HG02852 (cell line): Measurements from ENCODE around the gene PXN.
"Not testable (repeated sequence)": the region's sequence is repeated elsewhere in the genome, so short reads cannot be mapped to it uniquely, and the experiment has no call there.

Experiments
- ATAC-seq: cut with Tn5 transposase; IDR thresholded peaks from one replicate; pipeline ENCODE4 v1.9.1; 2021; ENCODE audit warnings: mild to moderate bottlenecking, moderate library complexity; ENCODE audit not compliant: unreplicated experiment

PXN gene

DNA sequence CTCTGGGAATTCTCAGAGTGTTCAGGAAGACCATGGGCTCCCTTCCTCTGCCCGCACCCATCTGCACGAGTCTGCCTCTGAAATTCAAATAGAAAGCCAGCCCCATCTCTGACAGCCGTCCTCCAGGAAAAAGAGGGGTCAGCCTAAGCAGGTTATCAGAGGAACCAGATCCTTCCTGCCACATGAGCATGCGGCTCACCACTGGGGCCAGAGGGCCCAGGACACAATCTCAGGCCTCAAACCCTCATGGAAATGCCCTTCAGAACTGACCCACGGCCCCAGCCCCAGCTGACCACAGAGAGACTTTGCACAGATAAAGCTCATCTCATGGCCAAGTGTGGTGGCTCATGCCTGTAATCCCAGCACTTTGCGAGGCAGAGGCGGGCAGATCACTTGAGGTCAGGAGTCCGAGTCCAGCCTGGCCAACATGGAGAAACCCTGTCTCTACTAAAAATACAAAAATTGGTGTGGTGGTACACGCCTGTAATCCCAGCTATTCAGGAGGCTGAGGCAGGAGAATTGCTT is 23.2 kb downstream of the PXN start:
- ATAC-seq, result no peak

DNA sequence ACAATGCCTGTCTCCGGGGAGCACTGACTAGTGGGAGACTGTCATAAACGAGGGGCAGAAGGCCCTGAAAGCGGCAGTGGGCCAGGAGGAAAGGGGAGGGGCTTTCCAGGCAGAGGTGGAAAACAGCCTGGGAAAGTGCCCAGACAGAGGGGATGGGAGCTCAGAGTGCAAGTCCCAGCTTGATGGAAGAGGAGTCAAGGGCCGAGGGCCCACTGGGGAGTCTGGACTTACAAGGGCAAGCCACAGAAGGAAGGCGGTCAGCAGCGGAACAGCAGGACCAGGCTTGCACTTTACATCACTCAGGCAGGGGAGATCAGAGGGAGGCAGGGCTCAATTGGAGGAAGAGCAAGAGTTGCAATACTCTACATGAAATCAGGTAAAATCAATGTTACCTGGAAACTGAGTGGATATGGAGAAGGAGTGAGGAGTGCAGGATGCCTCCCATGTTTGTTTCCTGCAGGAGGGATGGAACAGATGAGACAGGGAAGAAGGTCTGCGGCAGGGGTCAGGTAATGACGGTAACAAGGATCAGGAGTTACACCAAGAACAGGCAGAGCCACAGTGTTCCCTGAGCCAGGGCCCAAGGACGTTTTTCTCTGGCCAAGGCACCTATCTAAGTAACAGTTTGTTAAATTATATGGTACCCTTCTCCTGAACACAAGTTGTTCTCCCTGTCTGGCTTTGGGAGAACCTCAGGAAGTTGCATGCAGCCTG is 23.8 kb downstream of the PXN start:
- no peak for ATAC-seq

GRCh38 chr12:120240495-120240833 is 25.1 kb downstream of the PXN start:
- ATAC-seq, result no peak

DNA sequence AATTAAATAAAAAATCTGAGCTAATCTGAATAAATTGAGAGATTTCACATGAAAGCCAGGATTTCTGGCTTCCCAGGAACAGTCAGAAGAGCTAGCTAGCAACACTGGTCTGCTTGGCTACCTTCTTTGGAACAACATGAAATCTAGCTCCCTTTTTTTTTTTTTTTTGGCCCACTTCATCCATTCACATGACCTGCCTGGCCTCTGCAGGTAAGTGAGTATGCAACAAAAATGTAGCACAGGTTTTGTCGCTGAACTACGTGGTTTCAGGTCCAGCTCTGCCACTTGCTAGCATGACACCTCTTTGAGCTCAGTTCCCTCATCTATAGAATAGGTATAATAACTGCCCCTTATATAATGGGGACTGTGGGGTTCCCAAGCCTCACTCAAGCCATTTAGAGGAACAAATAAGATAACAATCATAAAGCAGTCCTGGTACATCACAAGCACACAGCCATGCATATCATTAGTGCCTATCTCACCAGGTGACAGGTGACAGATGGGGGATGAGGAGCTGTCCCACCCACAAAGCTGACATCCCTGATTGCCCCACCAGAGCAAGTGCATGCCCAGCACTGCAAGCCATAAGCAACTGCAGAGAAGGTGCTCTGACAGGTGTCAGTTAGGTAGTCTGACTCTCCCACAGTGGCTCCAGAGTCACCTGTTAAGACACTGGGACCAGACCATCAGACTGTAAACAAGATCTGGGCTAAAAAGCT is 25.6 kb downstream of the PXN start:
- ATAC-seq, result no peak

DNA sequence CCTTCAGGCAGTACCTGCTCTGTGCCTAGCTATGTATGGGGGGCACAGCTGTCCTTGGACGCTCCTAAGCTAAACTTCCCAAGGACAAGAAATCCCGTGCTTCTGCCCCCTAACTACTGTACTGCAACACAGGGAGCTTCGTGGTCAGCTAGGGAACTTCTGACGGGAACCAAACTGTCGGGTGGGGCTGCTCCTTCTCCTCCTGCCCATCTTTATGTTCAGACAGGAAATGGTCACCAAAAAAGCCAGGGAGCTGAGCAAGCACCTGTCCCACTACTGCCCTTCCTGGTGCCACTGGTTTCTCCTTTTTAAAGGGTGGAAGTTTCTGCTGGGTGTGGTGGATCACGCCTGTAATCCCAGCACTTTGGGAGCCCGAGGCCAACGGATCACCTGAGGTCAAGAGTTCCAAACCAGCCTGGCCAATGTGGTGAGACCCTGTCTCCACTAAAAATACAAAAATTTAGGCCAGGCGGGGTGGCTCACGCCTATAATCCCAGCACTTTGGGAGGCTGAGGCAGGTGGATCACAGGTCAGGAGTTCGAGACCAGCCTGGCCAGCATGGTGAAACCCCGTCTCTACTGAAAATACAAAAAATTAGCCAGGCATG is 26.6 kb downstream of the PXN start:
- ATAC-seq, result no peak

- no peak for ATAC-seq
Observed at GRCh38 chr12:120238217-120238616, 27.3 kb downstream of the PXN start.

DNA sequence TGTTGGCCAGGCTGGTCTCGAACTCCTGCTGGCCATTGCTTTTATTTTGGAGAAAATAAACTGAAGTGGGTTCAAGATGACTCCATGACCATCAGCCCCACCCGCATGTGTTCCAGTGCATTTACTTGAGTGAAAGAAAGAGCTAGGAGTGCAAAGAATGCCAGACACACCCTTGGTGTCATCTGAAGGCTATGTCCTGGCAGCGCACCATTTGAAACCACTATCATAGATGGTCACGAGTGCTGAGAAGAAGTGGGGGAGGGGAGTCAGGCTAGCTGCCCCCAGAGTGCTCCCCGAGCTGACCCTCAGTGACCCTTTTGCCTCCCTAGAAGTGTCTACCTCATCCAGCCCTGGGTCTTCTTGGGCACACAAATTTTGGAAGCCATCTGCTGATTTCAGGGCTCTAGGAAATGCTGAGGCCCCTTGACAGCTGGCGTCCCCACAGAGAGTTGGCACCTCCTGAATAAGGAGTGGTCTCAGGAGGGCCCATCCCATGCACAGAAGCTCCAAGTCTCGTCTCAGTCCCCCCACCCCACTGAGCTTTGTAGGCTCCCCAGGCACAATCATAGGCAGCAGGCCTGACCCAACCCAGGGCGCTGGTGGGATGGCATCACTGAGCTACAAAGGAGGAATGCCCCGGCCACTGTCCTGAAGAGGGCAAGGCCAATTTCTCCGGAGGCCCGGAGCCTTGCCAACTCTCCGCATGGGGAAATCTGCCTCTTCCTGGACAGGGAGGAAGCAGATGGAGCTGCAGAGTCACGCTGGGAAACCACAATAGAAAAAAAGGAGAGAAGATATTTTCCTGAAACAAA is 28.0 kb downstream of the PXN start:
- ATAC-seq, result no peak

DNA sequence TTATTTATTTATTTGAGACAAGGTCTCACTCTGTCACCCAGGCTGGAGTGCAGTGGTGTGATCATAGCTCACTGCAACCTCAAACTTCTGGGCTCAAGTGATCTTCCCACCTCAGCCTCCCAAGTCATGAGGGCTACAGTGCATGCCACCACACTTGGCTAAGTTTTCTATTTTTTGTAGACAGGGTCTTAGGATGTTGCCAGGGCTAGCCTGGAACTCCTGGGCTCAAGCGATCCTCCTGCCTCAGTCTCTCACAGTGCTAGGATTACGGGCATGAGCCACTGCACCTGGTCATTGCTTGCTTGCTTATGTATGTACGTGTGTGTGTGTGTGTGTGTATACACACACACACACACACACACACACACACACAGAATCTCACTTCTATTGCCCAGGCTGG is 28.7 kb downstream of the PXN start:
- ATAC-seq, result not testable (repeated sequence)

GRCh38 chr12:120235369-120236323 is 29.9 kb downstream of the PXN start:
- no peak for ATAC-seq

- ATAC-seq, result no peak
Observed at GRCh38 chr12:120234643-120235368, 30.7 kb downstream of the PXN start.

DNA sequence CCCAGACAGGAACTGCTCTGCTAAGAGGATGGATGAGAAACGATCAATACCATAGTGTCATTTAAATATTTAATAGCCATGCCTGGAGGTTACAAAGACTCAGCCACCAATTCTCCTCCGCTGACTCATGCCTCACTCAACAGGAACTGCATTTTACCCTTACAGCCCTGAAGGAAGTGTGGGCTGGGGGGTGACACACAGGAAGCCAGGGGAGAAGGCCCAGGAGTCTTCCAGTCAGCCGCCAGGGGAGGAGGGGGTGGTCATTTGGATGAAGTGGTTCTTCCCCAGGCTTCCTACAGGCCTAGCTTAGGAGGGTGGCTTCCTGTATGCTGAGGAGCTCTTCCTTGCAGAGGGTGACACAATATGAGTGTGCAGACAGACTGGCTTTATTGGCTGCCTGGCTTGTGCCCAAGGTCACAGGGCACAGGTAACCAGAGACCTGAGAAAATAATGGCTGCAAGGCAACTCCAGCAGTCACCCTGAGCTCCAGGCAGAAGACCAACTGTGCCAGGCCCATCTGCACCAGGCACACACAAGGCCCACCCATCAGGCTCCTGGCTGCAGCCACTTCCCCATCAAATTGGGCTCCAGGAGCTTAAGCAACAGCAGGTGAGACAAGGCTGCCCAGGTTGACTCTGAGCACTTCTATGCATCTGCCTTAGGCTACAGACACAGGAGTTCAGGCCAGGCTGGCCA is 34.1 kb downstream of the PXN start:
- no peak for ATAC-seq

GRCh38 chr12:120230974-120231315 is 34.6 kb downstream of the PXN start:
- ATAC-seq, result no peak

DNA sequence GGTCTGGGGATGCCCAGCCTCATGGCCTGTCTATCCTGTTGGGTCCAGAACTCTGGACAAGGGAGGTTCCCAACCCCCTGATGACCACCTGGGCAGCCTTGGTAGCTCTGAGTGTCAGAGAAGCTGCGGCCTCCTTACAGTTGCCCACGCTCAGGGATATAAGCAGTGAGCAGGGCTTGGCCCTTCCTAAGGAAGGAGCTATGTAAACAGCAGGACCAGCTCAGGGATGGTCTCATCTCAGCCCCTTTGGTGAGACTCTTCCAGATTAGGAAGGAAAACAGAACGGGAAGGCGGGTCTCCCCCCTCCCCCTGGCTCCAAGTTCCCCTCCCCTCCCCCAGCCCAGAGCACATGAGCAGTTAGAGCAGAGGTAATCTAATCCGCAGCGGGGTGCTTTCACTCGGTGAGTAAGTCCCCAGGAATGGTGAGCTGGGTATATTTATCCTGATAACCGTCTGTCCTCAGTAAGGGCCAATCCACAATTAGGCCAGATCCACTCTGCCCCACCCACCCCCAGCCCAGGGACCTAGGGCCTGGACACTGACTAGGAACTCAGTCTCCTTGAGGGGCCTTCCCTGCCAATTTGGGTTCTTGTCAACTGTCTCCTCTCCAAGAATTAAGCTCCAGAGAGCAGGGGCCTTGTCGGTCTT is 35.1 kb downstream of the PXN start:
- ATAC-seq, result no peak

DNA sequence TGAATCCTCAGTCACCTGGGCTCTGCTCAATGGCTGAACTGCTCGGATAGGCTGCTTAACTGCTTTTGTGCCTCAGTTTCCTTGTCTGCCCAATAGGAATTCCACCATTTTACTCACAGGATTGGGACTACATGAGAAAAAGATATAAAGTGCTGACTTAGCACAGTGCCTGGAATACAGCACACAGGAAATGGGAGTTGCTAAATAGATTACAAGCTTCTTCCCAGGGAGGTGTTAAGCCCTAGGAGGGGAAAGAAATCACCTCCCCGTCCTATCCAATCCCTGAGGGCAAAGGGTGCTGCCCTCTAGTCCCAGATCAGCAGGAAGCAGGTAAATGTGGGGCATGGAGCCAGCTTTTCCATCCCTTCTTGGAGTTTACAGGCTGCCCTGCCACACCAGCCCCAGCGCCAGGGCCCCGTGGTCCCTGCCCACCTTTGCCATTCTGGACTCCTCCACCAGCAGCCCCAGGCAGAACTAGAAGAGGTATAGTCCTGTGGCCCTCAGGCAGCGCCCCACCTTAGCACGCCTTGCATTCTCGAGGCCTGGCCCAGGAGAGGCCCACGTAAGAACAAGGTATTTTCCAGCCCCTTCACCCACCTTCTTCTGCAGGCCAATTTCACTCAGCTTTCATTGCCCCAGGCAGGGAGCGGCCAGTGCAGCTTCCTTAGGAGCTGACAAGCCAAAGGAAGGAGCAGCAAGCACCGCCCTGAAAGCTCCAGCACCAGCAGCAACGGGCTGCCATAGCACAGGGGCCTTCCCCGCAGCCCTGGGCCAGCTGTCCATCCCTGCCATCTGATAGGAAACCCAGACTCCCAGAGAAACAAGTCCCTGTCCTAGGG is 35.8 kb downstream of the PXN start:
- no peak for ATAC-seq

DNA sequence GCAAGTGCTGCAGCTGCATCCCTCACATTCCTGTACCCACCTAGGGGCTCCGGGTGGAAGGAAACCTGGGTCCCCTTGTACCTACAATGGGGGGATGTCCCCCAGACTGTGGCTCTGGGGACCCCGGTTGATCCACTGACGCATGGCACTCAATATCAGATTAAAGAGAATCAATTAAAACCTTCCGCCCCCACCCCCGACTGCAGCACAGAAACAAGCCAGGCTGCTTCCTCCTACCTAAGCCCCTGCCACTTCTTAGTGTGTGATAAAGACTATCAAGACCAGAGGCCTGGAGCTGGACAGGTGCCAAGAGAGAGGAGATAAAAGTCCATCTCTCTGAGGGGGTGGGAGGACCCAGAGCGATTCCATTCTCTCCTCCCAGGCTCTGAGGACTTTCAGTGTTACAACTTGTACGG is 36.5 kb downstream of the PXN start:
- no peak for ATAC-seq

GRCh38 chr12:120228291-120229070 is 37.0 kb downstream of the PXN start:
- peak; percentile 71 for ATAC-seq

DNA sequence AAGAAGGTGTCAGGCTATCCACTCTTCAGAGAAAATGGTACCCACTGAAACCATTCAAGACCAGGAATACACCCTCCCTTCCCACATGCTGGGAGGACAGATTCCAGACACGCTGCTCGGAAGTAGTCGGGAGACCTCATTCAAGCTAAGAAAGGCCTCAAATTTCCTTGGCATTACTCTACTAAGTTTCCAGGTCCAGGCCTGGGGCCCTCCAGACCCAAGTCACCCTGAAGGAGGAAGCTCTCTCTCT is 37.6 kb downstream of the PXN start:
- ATAC-seq, result no peak
